Lower lobe of right lung (tissue), 2 donors: ENCODE data around the gene PDE5A. TPM values are rescaled to one million over a fixed set of nuclear protein-coding genes. Genes with fewer than 3 reads are reported as not detected.
A peak's percentile ranks its signal among the peaks of the same experiment; 100 is the strongest.

Experiments
- ATAC-seq, 2 donors: fragments of 200-7000 bp; cut with Tn5 transposase; one replicate each; pipeline ENCODE4 v1.9.1; 2020 to 2022; ENCODE audit warnings: mild to moderate bottlenecking in 2 of 2, moderate library complexity in 2 of 2
- DNase-seq: peaks from one replicate; pipeline ENCODE4 v3.0.0-alpha.2; 2020
- H3K27ac ChIP-seq: fragments of 200-600 bp; one replicate; pipeline ENCODE4 v1.8.0; 2022
- H3K27me3 ChIP-seq: fragments of 200-600 bp; one replicate; pipeline ENCODE4 v1.8.0; 2022; ENCODE audit warnings: low read depth
- H3K36me3 ChIP-seq: fragments of 200-600 bp; one replicate; pipeline ENCODE4 v1.8.0; 2022; ENCODE audit warnings: mild to moderate bottlenecking
- H3K4me1 ChIP-seq: fragments of 200-600 bp; one replicate; pipeline ENCODE4 v1.8.0; 2022
- H3K4me3 ChIP-seq: fragments of 200-600 bp; one replicate; pipeline ENCODE4 v1.8.0; 2022; ENCODE audit warnings: mild to moderate bottlenecking
- H3K9me3 ChIP-seq: fragments of 200-600 bp; one replicate; pipeline ENCODE4 v1.8.0; 2022
- intact Hi-C: fragments of 100-400 bp; cut with DNase I; formaldehyde crosslinking; loops from one replicate; pipeline ENCODE4 v1.11.0; 2022
- long read RNA-seq: library from polyadenylated mRNA; unstranded; transcript quantifications from one replicate; pipeline ENCODE4 v2.0.0, GENCODE V29; 2021
- total RNA-seq: library from RNA; stranded (reverse); fragmentation: NEBNext Ultra II Directional; extraction: Animal tissue kit (Norgen Biotek cat#: 25700); gene quantifications from one replicate; pipeline ENCODE4 v1.2.1, GENCODE V29; 2021
- TF ChIP-seq, protein P1 (sequence below): fragments of 200-600 bp; IDR thresholded peaks from one replicate; pipeline ENCODE4 v1.8.0; 2022; ENCODE audit warnings: antibody characterized with exemption, mild to moderate bottlenecking
- donor health status: DM: no; HTN: yes; CAD: no; lungs with severe emphysema.

The PDE5A gene
- 39.8 TPM for total RNA-seq
- long read RNA-seq, full-length matches to known transcripts: 11 of 31 reads
- long read RNA-seq, partial matches to known transcripts: 7 of 31 reads
- long read RNA-seq, other reads (novel, unspliced or antisense): 13 of 31 reads

- ATAC-seq: peak; percentile 95
- H3K27ac ChIP-seq: peak within 1 kb of the TSS; percentile 86
- H3K4me1 ChIP-seq: peaks cover 8% of the 10 kb centered on the region
- peak within 1 kb of the TSS; percentile 77 for H3K4me3 ChIP-seq
- H3K36me3 ChIP-seq: no peaks in the 10 kb centered on the region
- intact Hi-C loops: no loop called here
- DNase-seq: peak; percentile 85
- H3K27me3 ChIP-seq: no peaks in the 10 kb centered on the region
- TF ChIP-seq, protein P1, sequence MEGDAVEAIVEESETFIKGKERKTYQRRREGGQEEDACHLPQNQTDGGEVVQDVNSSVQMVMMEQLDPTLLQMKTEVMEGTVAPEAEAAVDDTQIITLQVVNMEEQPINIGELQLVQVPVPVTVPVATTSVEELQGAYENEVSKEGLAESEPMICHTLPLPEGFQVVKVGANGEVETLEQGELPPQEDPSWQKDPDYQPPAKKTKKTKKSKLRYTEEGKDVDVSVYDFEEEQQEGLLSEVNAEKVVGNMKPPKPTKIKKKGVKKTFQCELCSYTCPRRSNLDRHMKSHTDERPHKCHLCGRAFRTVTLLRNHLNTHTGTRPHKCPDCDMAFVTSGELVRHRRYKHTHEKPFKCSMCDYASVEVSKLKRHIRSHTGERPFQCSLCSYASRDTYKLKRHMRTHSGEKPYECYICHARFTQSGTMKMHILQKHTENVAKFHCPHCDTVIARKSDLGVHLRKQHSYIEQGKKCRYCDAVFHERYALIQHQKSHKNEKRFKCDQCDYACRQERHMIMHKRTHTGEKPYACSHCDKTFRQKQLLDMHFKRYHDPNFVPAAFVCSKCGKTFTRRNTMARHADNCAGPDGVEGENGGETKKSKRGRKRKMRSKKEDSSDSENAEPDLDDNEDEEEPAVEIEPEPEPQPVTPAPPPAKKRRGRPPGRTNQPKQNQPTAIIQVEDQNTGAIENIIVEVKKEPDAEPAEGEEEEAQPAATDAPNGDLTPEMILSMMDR: peak; percentile 87
- H3K9me3 ChIP-seq: no peaks in the 10 kb centered on the region
These were observed at the start of gene PDE5A for GRCh38 chr4:119628281-119629141. Gene PDE5A, minus strand, starts transcription at chr4:119628804. Its CDS starts 133 bp downstream, at chr4:119628671.

- ATAC-seq: no peak
- H3K36me3 ChIP-seq: no peaks in the 10 kb centered on the region
- TF ChIP-seq, protein P1: no peak
These were observed 47.5 kb upstream of the PDE5A start for GRCh38 chr4:119676101-119676500.

DNA sequence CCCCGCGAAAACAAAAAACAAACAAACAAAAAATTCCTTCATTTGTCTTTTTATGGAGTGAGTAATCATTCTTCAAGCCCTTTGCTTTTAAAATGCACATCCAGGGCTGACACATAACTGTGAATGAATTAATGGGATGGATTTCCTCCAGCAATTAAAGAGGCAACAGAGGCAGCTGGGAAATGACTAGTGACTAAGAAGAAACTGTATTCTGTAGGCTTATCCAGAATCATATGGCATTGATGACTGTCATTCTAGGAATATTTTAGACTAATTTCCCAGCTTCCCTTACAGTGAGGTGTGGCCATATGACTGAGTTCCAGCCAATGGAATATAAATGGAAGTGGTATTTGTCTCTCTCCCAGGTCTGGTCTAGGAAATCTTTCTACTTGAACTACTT is 46.8 kb upstream of the PDE5A start:
- ATAC-seq: no peak
- no peak overlapping the region for H3K27ac ChIP-seq
- TF ChIP-seq, protein P1: no peak
- intact Hi-C loops: no loop called here
- no peak for DNase-seq
- H3K36me3 ChIP-seq: no peaks in the 10 kb centered on the region
- H3K4me1 ChIP-seq: no peaks in the 10 kb centered on the region
- H3K9me3 ChIP-seq: no peaks in the 10 kb centered on the region
- H3K27me3 ChIP-seq: no peaks in the 10 kb centered on the region
- H3K4me3 ChIP-seq: no peak overlapping the region

More at GRCh38 chr4:119676101-119676500, 47.5 kb upstream of the PDE5A start:
- intact Hi-C loops: no loop called here
- Histone ChIP-seq H3K9me3 (no peaks in the 10 kb centered on the region), H3K27ac (no peak overlapping the region), H3K4me1 (no peaks in the 10 kb centered on the region), H3K27me3 (no peaks in the 10 kb centered on the region), H3K4me3 (no peak overlapping the region)
- DNase-seq: no peak

- Histone ChIP-seq H3K27ac (no peak overlapping the region), H3K36me3 (no peaks in the 10 kb centered on the region), H3K9me3 (no peaks in the 10 kb centered on the region), H3K4me1 (no peaks in the 10 kb centered on the region), H3K4me3 (no peak overlapping the region), H3K27me3 (no peaks in the 10 kb centered on the region)
- ATAC-seq (no peak), DNase-seq (no peak)
- TF ChIP-seq, protein P1: no peak
- intact Hi-C loops: no loop called here
These were observed 44.3 kb upstream of the PDE5A start for GRCh38 chr4:119672938-119673337.

DNA sequence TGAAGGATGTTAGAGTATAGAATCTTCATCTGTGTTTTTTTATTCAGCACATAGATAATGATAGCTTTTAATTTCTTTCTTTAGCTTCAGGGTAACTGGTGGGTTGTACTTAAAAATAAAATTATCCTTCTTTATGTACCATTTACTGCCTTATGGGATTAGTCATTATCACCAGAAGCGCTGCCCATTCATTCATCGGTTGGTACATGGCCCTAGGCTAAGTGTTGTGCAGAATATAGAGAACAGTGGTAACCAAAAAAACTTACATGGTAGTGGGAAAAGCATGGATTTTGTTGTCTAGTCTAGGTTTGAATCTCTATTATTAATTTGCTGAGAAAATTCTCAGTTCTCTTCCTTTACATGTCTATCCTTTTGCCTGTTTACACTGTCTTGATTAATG is 43.5 kb upstream of the PDE5A start:
- H3K9me3 ChIP-seq: no peaks in the 10 kb centered on the region
- no peak overlapping the region for H3K27ac ChIP-seq
- H3K36me3 ChIP-seq: no peaks in the 10 kb centered on the region
- no peaks in the 10 kb centered on the region for H3K27me3 ChIP-seq
- intact Hi-C loops: no loop called here
- no peaks in the 10 kb centered on the region for H3K4me1 ChIP-seq
- ATAC-seq (no peak), DNase-seq (no peak)
- TF ChIP-seq, protein P1: no peak
- H3K4me3 ChIP-seq: no peak overlapping the region
